ENCODE results near the gene RAB3D. TPM values are rescaled to one million over a fixed set of nuclear protein-coding genes. Genes with fewer than 3 reads are reported as not detected.

The RAB3D gene
- total RNA-seq, 1 donor from 2014 or later = 33.9 TPM

DNA sequence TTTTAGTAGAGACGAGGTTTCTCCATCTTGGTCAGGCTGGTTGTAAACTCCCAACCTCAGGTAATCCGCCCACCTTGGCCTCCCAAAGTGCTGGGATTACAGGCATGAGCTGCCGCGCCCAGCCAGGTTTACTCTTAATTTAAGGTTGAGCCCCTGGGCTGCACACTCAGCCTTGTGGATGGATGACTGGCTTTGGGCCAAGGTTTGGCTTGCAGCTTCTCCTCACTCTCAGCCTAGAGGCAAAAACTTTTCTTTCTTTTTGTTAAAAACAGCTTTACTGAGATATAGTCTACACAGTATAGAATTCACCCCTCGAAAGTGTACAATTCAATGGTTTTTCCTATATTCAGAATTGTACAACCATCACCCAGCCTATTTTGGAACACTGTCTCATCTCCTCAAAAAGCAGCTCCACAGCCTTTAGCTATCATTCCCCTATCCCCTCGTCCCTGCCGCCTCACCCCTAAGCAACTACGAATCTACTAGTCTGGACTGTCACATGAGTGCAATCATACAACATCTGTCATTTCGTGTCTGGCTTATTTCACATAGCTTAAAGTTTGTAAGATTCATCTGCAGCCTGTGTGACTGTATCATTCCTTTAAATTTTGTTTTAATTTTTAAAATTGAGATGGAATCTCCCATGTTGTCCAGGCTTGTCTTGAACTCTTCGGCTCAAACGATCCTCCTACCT, 58.0 kb downstream of the RAB3D start:
- Histone ChIP-seq H3K27ac (no peak overlapping the region), H3K36me3 (no peaks in the 10 kb centered on the region), H3K4me1 (no peaks in the 10 kb centered on the region), H3K27me3 (no peaks in the 10 kb centered on the region), H3K4me3 (no peak overlapping the region), H3K9me3 (no peaks in the 10 kb centered on the region)
- DNase-seq (ENCODE audit: extremely low spot score in 2 of 2) = no peak
- intact Hi-C loops (cut with DNase I) = no loop called here
- no peak for TF ChIP-seq POLR2A (IDR thresholded peaks at IDR 0.05)

GRCh38 chr19:11279505-11280236, 59.8 kb downstream of the RAB3D start:
- Histone ChIP-seq H3K4me3 (no peak overlapping the region), H3K4me1 (no peaks in the 10 kb centered on the region), H3K9me3 (no peaks in the 10 kb centered on the region), H3K27ac (no peak overlapping the region), H3K27me3 (no peaks in the 10 kb centered on the region), H3K36me3 (no peaks in the 10 kb centered on the region)
- no peak for DNase-seq (ENCODE audit: extremely low spot score in 2 of 2)
- TF ChIP-seq POLR2A (IDR thresholded peaks at IDR 0.05) = no peak
- intact Hi-C loops (cut with DNase I) = no loop called here

DNA sequence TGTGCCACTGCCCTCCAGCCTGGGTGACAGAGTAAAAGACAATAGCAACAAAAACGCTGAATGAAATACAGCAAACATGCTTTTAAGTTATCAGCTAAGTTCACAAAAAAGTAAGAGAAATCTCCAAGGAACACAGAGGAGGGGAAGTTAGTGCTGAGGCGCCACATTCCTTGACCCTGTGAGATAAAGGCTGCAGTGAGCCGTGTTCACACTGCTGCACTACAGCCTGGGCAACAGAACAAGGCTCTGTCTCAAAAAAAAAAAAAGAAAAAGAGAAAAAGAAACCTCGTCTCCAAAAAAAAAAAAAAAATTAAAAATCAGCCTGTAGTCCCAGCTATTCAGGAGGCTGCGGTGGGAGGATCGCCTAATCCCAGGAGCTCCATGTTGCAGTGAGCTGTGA, 60.8 kb downstream of the RAB3D start:
- Histone ChIP-seq H3K27me3 (no peaks in the 10 kb centered on the region), H3K4me1 (no peaks in the 10 kb centered on the region), H3K36me3 (no peaks in the 10 kb centered on the region), H3K27ac (no peak overlapping the region), H3K9me3 (no peaks in the 10 kb centered on the region), H3K4me3 (no peak overlapping the region)
- intact Hi-C loops (cut with DNase I) = no loop called here
- TF ChIP-seq POLR2AphosphoS5 (IDR thresholded peaks at IDR 0.05; ENCODE audit: insufficient read depth in 1 of 2, low read depth in 1 of 2) (no peak), POLR2A (IDR thresholded peaks at IDR 0.05) (no peak)
- TF ChIP-seq, protein P1, sequence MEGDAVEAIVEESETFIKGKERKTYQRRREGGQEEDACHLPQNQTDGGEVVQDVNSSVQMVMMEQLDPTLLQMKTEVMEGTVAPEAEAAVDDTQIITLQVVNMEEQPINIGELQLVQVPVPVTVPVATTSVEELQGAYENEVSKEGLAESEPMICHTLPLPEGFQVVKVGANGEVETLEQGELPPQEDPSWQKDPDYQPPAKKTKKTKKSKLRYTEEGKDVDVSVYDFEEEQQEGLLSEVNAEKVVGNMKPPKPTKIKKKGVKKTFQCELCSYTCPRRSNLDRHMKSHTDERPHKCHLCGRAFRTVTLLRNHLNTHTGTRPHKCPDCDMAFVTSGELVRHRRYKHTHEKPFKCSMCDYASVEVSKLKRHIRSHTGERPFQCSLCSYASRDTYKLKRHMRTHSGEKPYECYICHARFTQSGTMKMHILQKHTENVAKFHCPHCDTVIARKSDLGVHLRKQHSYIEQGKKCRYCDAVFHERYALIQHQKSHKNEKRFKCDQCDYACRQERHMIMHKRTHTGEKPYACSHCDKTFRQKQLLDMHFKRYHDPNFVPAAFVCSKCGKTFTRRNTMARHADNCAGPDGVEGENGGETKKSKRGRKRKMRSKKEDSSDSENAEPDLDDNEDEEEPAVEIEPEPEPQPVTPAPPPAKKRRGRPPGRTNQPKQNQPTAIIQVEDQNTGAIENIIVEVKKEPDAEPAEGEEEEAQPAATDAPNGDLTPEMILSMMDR (IDR thresholded peaks at IDR 0.05) = no peak
- no peak for DNase-seq (ENCODE audit: extremely low spot score in 2 of 2)

DNA sequence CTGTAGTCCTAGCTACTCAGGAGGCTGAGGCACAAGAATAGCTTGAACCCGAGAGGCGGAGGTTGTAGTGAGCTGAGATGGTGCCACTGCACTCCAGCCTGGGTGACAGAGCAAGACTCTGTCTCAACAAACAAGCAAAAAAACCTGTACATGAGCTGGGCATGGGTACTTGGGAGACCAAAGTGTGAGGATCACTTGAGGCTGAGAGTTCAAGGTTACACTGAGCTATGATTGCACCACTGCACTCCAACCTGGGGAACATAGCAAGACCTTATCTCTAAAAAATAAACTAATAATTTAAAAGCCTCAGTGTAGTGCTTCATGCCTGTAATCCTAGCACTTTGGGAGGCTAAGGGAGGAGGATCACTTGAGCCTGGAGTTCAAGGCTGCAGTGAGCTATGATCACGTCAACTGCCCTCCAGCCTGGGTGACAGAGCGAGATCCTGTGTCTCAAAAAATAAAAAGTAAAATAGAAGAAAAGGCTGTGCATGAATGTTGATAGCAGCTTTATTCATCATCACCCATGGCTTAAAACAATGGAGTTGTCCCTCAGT, 64.8 kb downstream of the RAB3D start:
- intact Hi-C loops (cut with DNase I) = no loop called here
- Histone ChIP-seq H3K4me3 (no peak overlapping the region), H3K27me3 (no peaks in the 10 kb centered on the region), H3K4me1 (peaks cover 2% of the 10 kb centered on the region), H3K9me3 (no peaks in the 10 kb centered on the region), H3K36me3 (no peaks in the 10 kb centered on the region), H3K27ac (no peak overlapping the region)
- no peak for DNase-seq (ENCODE audit: extremely low spot score in 2 of 2)
- TF ChIP-seq POLR2AphosphoS5 (IDR thresholded peaks at IDR 0.05; ENCODE audit: insufficient read depth in 1 of 2, low read depth in 1 of 2) = no peak
- TF ChIP-seq, protein P1 (IDR thresholded peaks at IDR 0.05) = no peak
- TF ChIP-seq POLR2A (IDR thresholded peaks at IDR 0.05) = no peak

- peaks cover 8% of the 10 kb centered on the region for H3K4me1 ChIP-seq
- no peak for DNase-seq (ENCODE audit: extremely low spot score in 2 of 2)
- H3K27ac ChIP-seq = no peak overlapping the region
- no peak for TF ChIP-seq POLR2A (IDR thresholded peaks at IDR 0.05)
- TF ChIP-seq, protein P1 (IDR thresholded peaks at IDR 0.05) = no peak
- no peak for TF ChIP-seq POLR2AphosphoS5 (IDR thresholded peaks at IDR 0.05; ENCODE audit: insufficient read depth in 1 of 2, low read depth in 1 of 2)
- H3K27me3 ChIP-seq = no peaks in the 10 kb centered on the region
- no peak overlapping the region for H3K4me3 ChIP-seq
- H3K9me3 ChIP-seq = no peaks in the 10 kb centered on the region
- H3K36me3 ChIP-seq = no peaks in the 10 kb centered on the region
- intact Hi-C loops (cut with DNase I) = no loop called here
These were observed 65.5 kb downstream of the RAB3D start for GRCh38 chr19:11273989-11274388.

GRCh38 chr19:11273296-11273695, 66.2 kb downstream of the RAB3D start:
- H3K27ac ChIP-seq = no peak overlapping the region
- peaks cover 11% of the 10 kb centered on the region for H3K4me1 ChIP-seq
- H3K9me3 ChIP-seq = no peaks in the 10 kb centered on the region
- no peak for DNase-seq (ENCODE audit: extremely low spot score in 2 of 2)
- no peak overlapping the region for H3K4me3 ChIP-seq
- H3K27me3 ChIP-seq = no peaks in the 10 kb centered on the region
- intact Hi-C loops (cut with DNase I) = no loop called here
- H3K36me3 ChIP-seq = no peaks in the 10 kb centered on the region
- TF ChIP-seq, protein P1 (IDR thresholded peaks at IDR 0.05) = no peak
- TF ChIP-seq POLR2AphosphoS5 (IDR thresholded peaks at IDR 0.05; ENCODE audit: insufficient read depth in 1 of 2, low read depth in 1 of 2) = no peak
- TF ChIP-seq POLR2A (IDR thresholded peaks at IDR 0.05) = no peak

Data from vagina (tissue), 2 donors.